Kidney capillary endothelial cell (primary cell): ENCODE measurements around the gene RANBP3.
"Not testable (repeated sequence)": the region's sequence is repeated elsewhere in the genome, so short reads cannot be mapped to it uniquely, and the experiment has no call there.

Source experiments
- DNase-seq: peaks from one replicate; pipeline ENCODE4 v3.0.0-alpha.2; 2018; ENCODE audit warnings: low spot score

The RANBP3 gene

DNA sequence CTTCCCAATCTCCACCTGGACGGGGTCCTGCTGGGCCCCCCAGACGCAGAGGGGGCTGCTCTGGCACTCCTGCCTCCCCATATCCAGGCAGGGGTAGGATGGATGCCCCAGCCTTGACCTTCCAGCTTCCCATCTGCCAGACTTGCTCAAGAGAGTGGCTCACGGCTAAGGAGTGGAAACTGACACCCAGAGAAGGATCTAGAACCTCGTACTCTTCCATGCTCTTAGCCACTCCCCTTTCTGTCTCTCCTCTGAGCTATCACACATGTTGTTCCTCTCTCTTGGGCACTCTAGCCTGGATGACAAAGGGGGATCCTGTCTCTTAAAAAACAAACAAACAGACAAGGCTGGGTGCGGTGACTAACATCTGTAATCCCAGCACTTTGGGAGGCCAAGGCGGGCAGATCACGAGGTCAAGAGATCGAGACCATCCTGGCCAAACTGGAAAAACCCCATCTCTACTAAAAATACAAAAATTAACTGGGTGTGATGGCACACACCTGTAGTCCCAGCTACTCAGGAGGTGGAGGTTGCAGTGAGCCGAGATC lies 95.4 kb downstream of the RANBP3 start:
- no peak for DNase-seq

DNA sequence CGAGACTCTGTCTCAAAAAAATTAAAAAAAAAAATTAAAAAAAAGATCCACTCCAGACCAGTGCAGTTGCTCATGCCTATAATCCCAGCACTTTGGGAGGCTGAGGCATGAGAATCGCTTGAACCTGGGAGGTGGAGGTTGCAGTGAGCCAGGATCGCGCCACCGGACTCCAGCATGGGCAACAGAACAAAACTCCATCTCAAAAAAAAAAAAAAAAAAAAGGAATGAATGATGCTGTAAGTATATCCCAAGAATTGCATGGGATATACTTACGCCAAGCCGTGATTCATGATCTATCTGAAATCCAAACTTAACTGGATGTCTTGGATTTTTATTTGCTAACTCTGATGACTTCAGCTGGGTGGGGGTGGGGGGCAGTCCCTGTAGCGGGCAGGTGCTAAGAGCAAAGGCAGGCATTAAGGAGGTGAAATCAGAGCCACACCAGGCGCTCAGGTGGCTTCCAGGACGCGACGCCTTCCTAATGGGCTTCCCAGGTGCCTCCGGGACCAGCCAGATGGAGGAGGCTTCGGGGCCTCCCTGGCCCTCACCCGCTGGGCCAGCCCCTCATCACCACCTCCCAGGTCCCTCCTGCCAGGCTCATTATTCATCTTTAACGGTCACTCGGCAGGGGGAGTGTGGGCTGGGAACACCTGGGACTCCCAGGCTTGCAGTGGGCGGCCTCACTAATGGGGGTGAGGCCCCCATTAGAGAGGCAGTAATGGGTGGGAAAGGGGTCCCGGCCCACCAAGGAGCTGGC lies 96.2 kb downstream of the RANBP3 start:
- no peak for DNase-seq

DNA sequence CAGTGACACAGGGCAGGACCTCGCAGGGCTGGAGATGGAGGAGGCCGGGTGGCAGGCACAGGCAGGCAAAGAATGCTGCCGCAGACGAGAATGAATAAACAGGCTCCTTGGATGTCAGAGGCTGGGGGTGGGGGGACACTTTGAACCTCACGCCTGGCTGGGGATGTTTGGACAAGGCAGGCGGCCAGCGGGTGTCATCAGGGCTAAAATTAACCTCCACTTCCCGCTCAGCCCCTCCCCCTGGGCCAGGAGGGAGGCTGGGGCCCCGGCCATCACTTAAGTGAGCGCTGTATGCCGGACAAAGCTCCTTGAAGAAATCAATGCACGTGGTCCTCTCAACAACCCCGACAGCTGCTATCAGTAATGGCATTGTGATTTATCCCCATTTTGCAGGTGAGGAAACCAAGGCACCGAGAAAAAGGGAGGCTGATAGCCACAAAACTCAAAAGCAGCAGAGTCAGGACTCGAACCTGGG lies 97.3 kb downstream of the RANBP3 start:
- no peak for DNase-seq

DNA sequence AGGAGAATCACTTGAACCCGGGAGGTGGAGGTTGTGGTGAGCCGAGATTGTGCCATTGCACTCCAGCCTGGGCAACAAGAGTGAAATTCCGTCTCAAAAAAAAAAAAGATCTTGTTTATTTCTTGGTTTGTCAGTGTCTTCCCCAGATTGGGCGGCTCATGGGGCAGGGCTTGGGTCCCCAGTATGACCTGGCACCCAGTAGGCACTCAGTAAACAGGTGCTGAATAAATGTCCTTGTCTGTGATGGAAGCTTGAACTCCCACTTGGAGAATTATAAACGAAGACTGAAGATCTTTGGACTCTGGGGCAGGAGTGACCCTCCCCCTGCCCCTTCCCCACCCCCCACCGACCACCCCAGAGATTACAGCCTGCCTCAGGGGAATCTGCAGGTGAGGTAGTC lies 97.7 kb downstream of the RANBP3 start:
- DNase-seq, result no peak

DNA sequence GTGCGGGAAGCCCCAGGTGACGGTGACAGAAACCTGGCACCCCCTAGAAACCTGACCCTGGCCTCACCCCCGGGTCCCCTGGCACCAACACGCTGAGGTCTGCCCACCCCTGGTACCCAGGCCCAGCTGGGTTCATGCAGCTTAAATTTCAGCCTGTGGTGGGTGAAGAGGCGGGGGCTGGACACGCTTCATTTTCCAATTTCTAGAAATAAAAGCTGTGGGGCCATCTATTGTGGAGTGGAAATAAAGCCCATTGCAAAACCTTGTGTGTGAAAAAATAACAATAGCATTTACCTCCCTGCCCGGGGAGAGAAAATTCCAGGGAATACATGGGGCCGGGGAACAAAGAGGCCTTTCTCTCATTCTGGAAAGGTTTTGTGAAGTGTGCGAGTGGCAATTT lies 100.1 kb downstream of the RANBP3 start:
- no peak for DNase-seq

DNA sequence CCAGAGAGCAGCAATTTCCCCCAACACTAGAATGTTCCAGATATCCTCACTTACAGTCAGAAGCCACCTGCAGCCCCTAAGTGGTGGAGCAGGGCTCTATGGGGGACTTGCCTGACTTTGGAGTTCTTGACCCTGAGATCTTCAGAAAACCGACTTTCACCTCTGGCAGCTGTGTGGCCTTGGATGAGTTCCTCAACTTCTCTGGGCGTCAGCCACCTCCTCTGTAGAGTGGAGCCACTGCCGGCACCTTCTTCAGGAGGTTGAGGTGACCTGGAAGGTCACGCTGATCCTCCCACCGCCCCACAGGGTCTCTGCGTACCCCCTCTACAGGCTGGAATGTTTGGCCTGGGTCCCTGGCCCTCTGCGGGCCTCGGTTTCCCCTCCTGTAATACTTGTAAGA lies 100.5 kb downstream of the RANBP3 start:
- DNase-seq, result no peak

DNA sequence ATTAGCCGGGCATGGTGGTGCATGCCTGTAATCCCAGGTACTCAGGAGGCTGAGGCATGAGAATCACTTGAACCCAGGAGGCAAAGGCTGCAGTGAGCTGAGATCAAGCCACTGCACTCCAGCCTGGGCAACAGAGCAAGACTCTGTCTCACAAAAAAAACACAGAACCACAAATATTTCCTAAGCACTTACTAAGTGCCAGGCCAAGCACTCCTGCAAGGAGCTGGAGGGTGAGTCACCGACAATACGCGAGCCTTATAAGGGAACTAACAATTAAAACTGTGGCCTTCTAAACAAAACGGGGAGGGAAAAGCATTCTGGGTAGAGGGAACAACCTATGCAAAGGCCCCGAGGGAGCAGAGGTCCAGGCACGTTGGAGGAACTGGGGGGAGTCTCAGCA lies 103.4 kb downstream of the RANBP3 start:
- not testable (repeated sequence) for DNase-seq

DNA sequence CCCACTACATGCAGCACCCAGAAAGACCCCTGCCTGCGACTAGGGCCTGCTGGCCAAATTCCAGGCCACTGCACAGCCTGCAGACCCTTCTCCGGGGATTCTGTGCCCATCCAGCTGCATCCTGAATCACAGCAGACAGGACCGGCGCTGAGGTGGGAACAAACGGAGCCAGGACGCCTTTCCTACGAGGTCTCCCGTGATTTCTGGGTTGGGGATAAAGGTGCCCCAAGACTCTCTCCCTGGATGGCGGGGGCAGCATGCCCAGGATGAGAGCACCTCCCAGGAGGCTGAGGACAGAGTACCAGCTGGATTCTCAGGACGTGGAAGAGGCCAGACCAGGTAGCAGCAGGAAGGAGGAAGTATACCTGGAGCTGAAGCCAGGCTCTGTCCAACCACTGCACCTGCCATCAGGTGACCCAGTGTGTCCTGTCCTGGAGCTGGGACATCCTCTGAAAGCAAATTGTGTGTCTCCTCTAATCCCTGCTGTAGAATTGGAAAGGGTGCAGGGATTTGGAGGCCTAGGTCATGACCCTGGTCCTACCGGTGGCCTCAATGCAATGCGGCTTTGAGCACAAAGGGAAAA lies 104.2 kb downstream of the RANBP3 start:
- no peak for DNase-seq

DNA sequence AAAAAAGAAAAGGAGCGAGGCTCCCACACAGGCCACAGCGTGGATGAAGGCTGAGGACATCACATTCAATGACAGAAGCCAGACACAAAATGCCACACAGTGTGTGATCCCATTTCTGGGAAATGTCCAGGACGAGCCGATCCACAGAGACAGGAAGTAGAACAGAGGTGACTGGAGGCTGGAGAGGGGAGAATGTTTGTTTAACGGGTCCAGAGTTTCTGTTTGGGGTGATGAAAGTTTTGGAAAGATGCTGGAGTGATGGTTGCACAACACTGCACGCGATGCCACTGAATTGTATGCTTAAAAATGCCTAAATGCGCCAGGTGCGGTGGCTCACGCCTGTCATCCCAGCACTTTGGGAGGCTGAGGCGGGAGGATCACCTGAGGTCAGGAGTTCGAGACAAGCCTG lies 107.0 kb downstream of the RANBP3 start:
- DNase-seq, result no peak

DNA sequence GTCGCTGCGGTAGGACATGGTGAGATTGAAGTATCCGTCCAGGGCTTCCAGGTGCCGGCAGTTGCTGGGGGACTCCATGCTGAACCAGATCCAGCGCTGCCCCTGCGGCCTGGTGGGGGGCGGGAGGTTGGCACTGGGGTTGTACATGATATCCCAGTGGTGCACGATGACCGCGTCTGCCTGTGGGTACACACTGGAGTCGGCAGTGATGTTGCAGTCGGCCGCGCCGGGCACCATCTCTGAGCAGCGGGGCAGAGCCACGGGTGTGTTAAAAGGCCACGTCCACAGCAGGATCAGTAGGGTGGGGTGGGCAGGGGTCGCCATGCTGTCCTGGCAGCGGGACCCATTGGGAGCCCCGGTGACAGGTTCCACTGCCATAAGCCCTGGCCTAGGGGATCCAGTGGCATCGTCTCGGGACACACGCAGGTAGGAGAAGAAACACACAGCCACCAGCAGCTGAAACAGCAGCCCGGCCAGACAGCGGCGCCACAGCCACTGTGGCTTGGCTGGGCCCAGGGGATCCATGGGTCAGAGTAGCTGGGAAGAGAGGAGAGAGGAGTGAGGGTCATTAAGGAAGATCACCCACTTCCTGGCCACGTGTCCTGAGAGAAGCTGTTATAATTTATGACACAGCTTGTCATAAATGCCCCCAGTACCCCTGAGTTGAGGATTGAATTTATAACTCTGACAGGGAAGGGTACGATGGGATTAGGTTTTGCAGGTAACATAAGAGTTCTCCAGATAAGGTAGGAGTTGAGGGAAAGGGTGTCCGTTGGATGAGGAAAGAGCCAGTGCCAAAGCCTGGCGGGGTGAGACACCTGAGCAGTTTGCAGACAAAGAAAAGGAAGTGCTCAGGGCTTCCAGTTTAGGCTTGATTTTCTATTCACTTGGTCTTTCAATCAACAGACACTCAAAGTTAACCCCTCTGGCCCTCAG lies 110.5 kb downstream of the RANBP3 start:
- no peak for DNase-seq
